Breast epithelium (tissue), 3 donors: ENCODE measurements around the gene GRIA4.

ENCODE experiments used
- POLR2A ChIP-seq: fragments of 450-650 bp; IDR thresholded peaks from one replicate; pipeline ENCODE4 v1.6.1; 2016; ENCODE audit warnings: antibody characterized with exemption, mild to moderate bottlenecking, moderate library complexity
- POLR2AphosphoS5 ChIP-seq, 3 donors: sonication (generic); formaldehyde crosslinking; IDR thresholded peaks; one replicate each; pipeline ENCODE4 v1.6.1; 2017; ENCODE audit warnings: antibody characterized with exemption in 3 of 3
- TF ChIP-seq, protein P1 (sequence below), 3 donors: fragments of 450-650 bp; IDR thresholded peaks; one replicate each; pipeline ENCODE4 v1.5.1; 2016 to 2017; ENCODE audit warnings: antibody characterized with exemption in 3 of 3, mild to moderate bottlenecking in 3 of 3, moderate library complexity in 3 of 3

DNA sequence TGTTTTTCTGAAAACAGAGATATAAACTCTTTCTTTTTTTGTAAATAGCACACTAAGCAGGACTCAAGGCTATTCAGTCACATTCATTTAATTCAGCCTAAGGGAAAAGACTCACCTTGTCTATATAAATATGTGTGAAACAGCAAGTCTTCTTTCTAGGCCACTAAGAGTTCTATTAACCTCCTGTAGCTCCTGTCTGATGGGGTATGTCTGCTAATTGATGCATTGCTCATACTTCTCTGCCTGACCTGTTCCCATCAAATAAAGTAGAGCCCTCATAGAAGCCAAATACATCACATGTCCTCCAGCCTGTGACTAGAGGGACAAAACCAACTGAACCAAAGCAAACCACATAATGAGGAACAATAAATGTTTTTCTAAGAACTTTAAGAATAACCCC, 344.0 kb downstream of the GRIA4 start:
- TF ChIP-seq POLR2A (no peak), POLR2AphosphoS5 (IDR thresholded peaks at IDR 0.05) (no peak)
- TF ChIP-seq, protein P1, sequence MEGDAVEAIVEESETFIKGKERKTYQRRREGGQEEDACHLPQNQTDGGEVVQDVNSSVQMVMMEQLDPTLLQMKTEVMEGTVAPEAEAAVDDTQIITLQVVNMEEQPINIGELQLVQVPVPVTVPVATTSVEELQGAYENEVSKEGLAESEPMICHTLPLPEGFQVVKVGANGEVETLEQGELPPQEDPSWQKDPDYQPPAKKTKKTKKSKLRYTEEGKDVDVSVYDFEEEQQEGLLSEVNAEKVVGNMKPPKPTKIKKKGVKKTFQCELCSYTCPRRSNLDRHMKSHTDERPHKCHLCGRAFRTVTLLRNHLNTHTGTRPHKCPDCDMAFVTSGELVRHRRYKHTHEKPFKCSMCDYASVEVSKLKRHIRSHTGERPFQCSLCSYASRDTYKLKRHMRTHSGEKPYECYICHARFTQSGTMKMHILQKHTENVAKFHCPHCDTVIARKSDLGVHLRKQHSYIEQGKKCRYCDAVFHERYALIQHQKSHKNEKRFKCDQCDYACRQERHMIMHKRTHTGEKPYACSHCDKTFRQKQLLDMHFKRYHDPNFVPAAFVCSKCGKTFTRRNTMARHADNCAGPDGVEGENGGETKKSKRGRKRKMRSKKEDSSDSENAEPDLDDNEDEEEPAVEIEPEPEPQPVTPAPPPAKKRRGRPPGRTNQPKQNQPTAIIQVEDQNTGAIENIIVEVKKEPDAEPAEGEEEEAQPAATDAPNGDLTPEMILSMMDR (IDR thresholded peaks at IDR 0.05) = no peak
